Kidney epithelial cell (primary cell): ENCODE data around the gene HOXA11. TPM values are rescaled to one million over a fixed set of nuclear protein-coding genes. Genes with fewer than 3 reads are reported as not detected.

Experiments used
- DNase-seq: peaks from one replicate; pipeline ENCODE4 v3.0.0-alpha.2; 2010; ENCODE audit warnings: low read depth
- H3K27me3 ChIP-seq: 2 replicates; pipeline ENCODE4 v1.6.0; 2011; ENCODE audit warnings: low read length; ENCODE audit not compliant: control insufficient read depth, insufficient read depth
- H3K36me3 ChIP-seq: 2 replicates; pipeline ENCODE4 v1.5.1; 2011; ENCODE audit warnings: low read length; ENCODE audit not compliant: control insufficient read depth, insufficient read depth
- H3K4me3 ChIP-seq: 2 replicates; pipeline ENCODE4 v1.5.1; 2011; ENCODE audit warnings: low read depth, mild to moderate bottlenecking, control low read depth, low read length
- CTCF ChIP-seq: IDR thresholded peaks from 2 replicates; pipeline ENCODE4 v1.5.1; 2011; ENCODE audit warnings: mild to moderate bottlenecking, moderate library complexity, low read length, control low read depth, inconsistent platforms; ENCODE audit not compliant: insufficient read depth, poor library complexity, severe bottlenecking
- total RNA-seq: library from RNA; depleted of rRNA; stranded (reverse); fragments of >200 nt; gene quantifications from 2 replicates; pipeline ENCODE4 v1.2.3, GENCODE V29; 2015

HOXA11 gene
- total RNA-seq, 1 donor from 2014 or later = 17.3 TPM

- no peak for TF ChIP-seq CTCF
- H3K4me3 ChIP-seq = peak overlapping the region; percentile 72
- peaks cover 4% of the 10 kb centered on the region for H3K36me3 ChIP-seq
- no peaks in the 10 kb centered on the region for H3K27me3 ChIP-seq
- DNase-seq = no peak
Measured at GRCh38 chr7:27162561-27163287, 22.3 kb downstream of the HOXA11 start.

GRCh38 chr7:27161721-27162560, 23.1 kb downstream of the HOXA11 start:
- no peak for DNase-seq
- Histone ChIP-seq H3K4me3 (peak overlapping the region; percentile 72), H3K27me3 (no peaks in the 10 kb centered on the region), H3K36me3 (peaks cover 4% of the 10 kb centered on the region)
- TF ChIP-seq CTCF = no peak

- no peak for DNase-seq
- peaks cover 4% of the 10 kb centered on the region for H3K36me3 ChIP-seq
- H3K4me3 ChIP-seq = peak overlapping the region; percentile 72
- TF ChIP-seq CTCF = no peak
- H3K27me3 ChIP-seq = no peaks in the 10 kb centered on the region
Measured at GRCh38 chr7:27161214-27161720, 23.8 kb downstream of the HOXA11 start.

GRCh38 chr7:27160546-27161213, 24.4 kb downstream of the HOXA11 start:
- Histone ChIP-seq H3K36me3 (peaks cover 4% of the 10 kb centered on the region), H3K4me3 (peak overlapping the region; percentile 72), H3K27me3 (no peaks in the 10 kb centered on the region)
- TF ChIP-seq CTCF = peak; percentile 94
- no peak for DNase-seq

- TF ChIP-seq CTCF = no peak
- DNase-seq = no peak
- H3K36me3 ChIP-seq = peaks cover 4% of the 10 kb centered on the region
- H3K4me3 ChIP-seq = peak overlapping the region; percentile 72
- no peaks in the 10 kb centered on the region for H3K27me3 ChIP-seq
Measured at GRCh38 chr7:27160145-27160545, 24.9 kb downstream of the HOXA11 start.
